ENCODE data around the gene TALDO1.
A peak's percentile ranks its signal among the peaks of the same experiment; 100 is the strongest.
"Not testable (repeated sequence)": the region's sequence is repeated elsewhere in the genome, so short reads cannot be mapped to it uniquely, and the experiment has no call there.

Gene TALDO1

DNA sequence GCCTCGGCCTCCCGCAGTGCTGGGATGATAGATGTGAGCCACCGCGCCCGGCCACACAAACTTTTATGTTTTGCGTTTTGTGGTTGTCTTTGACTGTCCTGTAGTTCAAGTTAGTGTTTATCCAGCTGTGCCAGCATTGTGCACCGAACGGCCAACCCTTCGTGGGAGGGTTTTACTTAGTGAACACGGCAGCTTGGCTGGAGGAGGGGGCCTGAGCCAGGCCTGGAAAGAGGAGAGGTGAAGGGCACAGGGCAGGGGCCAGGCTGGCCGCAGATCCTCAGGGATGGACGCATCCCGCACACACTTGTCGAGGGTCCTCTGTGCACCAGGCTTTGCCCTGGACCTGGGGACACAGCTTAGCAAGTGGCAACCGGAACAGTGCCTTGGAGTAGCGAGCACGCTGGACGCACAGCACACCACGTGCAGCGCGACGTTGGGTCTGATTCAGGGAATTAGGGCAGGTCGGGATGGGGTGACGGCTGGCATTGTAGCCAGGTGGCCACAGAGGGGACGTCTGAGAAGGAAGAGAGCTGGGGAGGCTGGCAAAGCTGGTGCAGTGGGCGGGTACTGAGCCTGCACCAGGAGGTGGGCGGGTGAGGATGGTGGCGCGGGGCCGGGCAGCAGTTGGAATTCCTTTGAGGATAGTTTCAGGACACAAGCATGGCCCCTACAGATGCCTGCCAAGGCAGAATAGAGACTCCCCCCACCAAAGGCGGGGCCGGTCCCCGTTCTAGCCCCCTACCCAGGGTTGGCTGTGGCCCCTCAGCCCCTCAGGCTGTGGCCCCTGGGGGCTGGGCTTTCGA lies 27.8 kb upstream of the TALDO1 start:
- DNase-seq (ENCODE audit: low read depth), result no peak

DNA sequence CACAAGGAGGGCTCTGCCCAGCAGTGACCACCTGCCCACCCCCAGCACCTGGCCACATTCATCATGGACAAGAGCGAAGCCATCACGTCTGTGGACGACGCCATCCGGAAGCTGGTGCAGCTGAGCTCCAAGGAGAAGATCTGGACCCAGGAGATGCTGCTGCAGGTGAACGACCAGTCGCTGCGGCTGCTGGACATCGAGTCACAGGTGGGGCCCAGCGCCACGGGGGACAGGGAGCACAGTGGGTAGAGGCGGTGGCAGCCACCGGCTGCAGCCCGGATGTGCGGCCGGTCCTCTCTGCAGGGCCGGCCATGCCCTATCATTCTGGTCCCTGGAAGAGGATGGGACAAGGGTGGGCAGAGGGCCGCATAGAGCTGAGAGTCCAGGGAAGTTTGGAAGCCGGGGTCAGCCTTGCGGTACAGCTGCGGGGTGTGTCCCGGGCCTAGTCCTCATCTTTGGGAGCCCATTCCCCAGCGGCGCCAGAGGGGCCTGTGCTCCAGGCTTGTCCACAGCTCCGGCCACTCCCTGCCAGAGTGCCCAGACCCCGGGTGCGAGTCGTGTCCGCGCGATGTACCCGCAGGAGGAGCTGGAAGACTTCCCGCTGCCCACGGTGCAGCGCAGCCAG lies 27.1 kb upstream of the TALDO1 start:
- DNase-seq (ENCODE audit: low read depth), result no peak

DNA sequence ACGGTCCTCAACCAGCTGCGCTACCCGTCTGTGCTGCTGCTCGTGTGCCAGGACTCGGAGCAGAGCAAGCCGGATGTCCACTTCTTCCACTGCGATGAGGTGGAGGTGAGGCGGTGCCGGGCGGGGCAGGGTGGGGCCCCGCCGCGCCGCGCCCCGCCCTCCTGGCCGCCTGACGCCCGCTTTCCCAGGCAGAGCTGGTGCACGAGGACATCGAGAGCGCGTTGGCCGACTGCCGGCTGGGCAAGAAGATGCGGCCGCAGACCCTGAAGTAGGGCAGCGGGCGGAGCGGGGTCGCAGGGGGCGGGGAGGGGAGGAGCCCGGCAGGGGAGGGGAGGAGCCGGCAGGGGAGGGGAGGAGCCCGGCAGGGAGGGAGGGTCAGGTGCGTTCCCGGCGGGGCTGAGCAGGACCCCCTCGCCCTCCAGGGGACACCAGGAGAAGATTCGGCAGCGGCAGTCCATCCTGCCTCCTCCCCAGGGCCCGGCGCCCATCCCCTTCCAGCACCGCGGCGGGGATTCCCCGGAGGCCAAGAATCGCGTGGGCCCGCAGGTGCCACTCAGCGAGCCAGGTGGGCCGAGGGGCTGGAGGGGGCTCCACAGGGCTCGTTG lies 26.5 kb upstream of the TALDO1 start:
- DNase-seq (ENCODE audit: low read depth), result no peak

DNA sequence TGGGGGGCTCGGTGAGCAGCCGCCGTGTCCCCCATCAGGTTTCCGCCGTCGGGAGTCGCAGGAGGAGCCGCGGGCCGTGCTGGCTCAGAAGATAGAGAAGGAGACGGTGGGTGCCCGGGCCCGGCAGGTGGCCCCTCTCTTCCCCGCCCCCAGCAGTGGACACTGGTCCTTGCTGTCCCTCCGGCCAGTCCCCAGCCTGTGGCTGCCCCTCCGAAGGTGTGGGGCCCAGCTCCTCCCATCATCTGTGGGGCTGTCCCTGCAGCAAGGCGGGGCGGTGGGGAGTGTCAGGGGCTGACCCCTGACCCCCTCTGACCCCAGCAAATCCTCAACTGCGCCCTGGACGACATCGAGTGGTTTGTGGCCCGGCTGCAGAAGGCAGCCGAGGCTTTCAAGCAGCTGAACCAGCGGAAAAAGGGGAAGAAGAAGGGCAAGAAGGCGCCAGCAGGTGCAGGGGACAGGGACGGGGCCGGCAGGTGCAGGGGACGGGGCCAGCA lies 26.0 kb upstream of the TALDO1 start:
- no peak for DNase-seq (ENCODE audit: low read depth)

DNA sequence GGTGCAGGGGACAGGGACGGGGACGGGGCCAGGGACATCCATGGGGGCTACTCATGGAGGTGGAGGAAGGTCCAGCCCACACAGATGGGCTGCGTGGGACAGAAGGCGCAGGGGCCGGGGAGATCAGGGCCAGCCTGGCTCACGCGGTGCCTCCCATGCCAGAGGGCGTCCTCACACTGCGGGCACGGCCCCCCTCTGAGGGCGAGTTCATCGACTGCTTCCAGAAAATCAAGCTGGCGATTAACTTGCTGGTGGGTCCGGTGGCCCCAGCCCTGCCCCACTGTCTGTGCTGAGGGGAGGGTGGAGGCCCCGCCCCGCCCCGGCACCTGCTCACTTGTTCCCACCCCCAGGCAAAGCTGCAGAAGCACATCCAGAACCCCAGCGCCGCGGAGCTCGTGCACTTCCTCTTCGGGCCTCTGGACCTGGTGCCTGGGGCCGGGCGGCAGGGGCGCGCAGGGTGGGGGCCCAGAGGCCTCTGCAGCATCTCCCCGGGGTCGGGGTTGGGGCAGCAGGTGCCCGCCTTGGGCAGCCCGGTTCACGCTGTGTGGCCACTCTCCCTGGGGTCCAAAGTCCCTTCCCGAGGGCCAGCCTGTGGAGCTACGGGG lies 25.4 kb upstream of the TALDO1 start:
- DNase-seq (ENCODE audit: low read depth), result no peak

DNA sequence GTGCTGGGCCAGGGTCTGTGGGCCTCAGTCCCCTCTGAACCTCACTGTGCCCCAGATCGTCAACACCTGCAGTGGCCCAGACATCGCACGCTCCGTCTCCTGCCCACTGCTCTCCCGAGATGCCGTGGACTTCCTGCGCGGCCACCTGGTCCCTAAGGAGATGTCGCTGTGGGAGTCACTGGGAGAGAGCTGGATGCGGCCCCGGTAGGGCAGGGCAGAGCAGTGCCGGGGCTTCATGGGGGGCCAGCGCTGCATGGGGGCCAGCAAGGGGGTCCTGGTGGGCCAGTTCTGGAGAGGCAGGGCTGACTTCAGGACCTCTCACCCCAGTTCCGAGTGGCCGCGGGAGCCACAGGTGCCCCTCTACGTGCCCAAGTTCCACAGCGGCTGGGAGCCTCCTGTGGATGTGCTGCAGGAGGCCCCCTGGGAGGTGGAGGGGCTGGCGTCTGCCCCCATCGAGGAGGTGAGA lies 24.9 kb upstream of the TALDO1 start:
- DNase-seq (ENCODE audit: low read depth), result no peak

- DNase-seq (ENCODE audit: low read depth), result no peak
Observed at GRCh38 chr11:723120-723883, 24.0 kb upstream of the TALDO1 start.

GRCh38 chr11:724049-724777 lies 23.1 kb upstream of the TALDO1 start:
- DNase-seq (ENCODE audit: low read depth), result no peak

- DNase-seq (ENCODE audit: low read depth), result no peak
Observed at GRCh38 chr11:724778-725386, 22.4 kb upstream of the TALDO1 start.

- DNase-seq (ENCODE audit: low read depth), result no peak
Observed at GRCh38 chr11:725624-726202, 21.6 kb upstream of the TALDO1 start.

DNA sequence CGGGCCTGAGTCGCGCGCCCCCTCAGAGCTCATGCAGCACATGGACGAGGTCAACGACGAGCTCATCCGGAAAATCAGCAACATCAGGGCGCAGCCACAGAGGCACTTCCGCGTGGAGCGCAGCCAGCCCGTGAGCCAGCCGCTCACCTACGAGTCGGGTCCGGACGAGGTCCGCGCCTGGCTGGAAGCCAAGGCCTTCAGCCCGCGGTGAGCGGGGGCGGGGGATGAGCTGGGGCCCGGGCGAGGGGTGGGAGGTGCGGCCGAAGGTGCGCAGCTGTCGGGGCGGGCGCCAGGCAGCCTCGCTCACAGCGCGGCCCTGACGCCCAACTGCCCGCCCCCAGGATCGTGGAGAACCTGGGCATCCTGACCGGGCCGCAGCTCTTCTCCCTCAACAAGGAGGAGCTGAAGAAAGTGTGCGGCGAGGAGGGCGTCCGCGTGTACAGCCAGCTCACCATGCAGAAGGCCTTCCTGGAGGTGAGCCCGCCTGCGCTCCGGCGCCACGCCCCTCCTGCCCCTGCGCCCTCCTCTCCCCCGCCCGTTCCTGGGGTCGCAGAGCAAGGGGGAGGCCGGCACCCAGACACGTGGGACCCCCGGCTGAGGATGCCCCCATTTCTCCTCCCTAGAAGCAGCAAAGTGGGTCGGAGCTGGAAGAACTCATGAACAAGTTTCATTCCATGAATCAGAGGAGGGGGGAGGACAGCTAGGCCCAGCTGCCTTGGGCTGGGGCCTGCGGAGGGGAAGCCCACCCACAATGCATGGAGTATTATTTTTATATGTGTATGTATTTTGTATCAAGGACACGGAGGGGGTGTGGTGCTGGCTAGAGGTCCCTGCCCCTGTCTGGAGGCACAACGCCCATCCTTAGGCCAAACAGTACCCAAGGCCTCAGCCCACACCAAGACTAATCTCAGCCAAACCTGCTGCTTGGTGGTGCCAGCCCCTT lies 20.7 kb upstream of the TALDO1 start:
- no peak for DNase-seq (ENCODE audit: low read depth)

DNA sequence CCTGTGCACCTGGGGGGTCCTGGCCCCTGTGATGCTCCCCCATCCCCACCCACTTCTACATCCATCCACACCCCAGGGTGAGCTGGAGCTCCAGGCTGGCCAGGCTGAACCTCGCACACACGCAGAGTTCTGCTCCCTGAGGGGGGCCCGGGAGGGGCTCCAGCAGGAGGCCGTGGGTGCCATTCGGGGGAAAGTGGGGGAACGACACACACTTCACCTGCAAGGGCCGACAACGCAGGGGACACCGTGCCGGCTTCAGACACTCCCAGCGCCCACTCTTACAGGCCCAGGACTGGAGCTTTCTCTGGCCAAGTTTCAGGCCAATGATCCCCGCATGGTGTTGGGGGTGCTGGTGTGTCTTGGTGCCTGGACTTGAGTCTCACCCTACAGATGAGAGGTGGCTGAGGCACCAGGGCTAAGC lies 20.0 kb upstream of the TALDO1 start:
- DNase-seq (ENCODE audit: low read depth), result no peak

- peak; percentile 80 for DNase-seq (ENCODE audit: low read depth)
Observed at GRCh38 chr11:727859-728748, 19.2 kb upstream of the TALDO1 start.

- no peak for DNase-seq (ENCODE audit: low read depth)
Observed at GRCh38 chr11:728901-729491, 18.3 kb upstream of the TALDO1 start.

DNA sequence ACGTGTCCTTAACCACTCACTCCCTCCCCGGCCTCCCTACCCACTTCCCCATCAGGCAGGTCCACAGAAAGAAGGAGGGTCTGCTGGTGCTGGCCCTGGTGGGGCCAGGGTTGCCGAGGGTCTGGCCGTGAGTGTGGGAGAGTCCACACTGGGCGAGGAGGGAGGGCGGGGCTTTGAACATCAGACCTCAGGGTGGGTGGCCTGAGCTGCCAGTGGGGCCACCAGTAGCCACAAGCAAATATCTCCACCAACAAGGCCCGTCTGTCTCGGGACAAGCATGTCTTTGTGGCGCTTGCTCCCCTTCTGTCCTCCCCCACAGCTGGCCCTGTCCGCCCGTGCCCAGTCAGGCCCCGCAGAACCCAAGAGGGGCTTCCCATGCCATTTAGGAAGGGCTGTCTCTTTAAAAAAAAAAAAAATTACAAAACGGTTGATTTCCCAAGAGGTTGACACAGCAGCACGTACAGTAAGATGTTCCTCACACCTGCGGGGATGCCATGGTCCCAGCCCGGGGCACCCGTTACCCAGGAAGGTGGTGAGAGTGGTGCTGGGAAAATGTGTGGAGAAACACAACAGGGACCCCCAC lies 17.7 kb upstream of the TALDO1 start:
- no peak for DNase-seq (ENCODE audit: low read depth)

DNA sequence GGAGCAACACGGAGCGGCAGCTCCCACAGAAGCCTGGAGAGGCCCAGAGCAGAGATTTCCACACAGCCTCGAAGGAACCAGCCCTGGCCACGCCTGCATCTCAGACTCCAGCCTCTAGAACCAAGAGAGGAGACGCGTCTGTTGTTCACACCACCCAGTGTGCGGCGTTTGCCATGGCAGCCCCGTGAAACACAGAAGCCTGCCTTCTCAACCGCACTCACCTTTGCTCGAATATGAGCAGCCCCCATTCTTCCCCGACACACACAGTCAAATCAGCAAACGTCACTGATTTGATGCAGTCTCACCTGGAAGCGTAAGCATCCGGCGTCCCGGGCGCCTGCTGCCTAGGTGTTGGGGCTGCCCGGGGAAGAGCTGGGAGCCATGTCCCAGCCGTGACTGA lies 14.2 kb upstream of the TALDO1 start:
- DNase-seq (ENCODE audit: low read depth), result no peak

- not testable (repeated sequence) for DNase-seq (ENCODE audit: low read depth)
Observed at GRCh38 chr11:734541-734940, 12.7 kb upstream of the TALDO1 start.
